ENCODE results near the gene IFIT5.

DNA sequence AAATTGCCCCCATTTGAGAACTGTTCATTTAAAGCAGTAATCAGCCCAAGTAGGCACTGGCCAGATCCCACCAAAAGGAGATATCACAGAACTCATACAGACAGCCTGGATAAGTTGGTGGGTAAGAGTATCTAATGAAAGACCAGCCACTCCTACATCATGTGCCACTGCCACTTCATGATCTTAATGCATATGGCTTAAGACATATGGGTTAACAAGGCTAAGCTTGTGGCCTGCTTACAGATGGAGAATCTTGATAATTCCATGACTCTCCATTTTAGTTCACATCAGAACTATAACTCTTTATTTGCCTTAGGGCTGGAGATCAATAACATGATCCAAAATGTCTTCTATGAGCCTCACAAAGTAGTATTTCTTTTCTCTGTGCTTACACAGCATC is 43.3 kb upstream of the IFIT5 start:
- TF ChIP-seq, protein P1, sequence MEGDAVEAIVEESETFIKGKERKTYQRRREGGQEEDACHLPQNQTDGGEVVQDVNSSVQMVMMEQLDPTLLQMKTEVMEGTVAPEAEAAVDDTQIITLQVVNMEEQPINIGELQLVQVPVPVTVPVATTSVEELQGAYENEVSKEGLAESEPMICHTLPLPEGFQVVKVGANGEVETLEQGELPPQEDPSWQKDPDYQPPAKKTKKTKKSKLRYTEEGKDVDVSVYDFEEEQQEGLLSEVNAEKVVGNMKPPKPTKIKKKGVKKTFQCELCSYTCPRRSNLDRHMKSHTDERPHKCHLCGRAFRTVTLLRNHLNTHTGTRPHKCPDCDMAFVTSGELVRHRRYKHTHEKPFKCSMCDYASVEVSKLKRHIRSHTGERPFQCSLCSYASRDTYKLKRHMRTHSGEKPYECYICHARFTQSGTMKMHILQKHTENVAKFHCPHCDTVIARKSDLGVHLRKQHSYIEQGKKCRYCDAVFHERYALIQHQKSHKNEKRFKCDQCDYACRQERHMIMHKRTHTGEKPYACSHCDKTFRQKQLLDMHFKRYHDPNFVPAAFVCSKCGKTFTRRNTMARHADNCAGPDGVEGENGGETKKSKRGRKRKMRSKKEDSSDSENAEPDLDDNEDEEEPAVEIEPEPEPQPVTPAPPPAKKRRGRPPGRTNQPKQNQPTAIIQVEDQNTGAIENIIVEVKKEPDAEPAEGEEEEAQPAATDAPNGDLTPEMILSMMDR (IDR thresholded peaks at IDR 0.05 in 8 of 11, conservative IDR thresholded peaks at IDR 0.05 in 3 of 11), result no peak
- TF ChIP-seq POLR2AphosphoS5 (IDR thresholded peaks at IDR 0.05), result no peak
